T-cell (primary cell): Measurements from ENCODE around the gene CNR1. TPM values are rescaled to one million over a fixed set of nuclear protein-coding genes. Genes with fewer than 3 reads are reported as not detected.

Source experiments
- ATAC-seq, 4 experiments: fragments of 200-7000 bp in 3 of 4; fragments of 150-1000 bp in 1 of 4; cut with Tn5 transposase; replicated peaks in 1 of 4; 1 replicate in 3 of 4; 2 replicates in 1 of 4; pipeline ENCODE4 v1.10.0; 2021; ENCODE audit warnings: moderate library complexity in 3 of 4, mild to moderate bottlenecking in 2 of 4, moderate number of reproducible peaks in 1 of 4
- CTCF ChIA-PET, 2 donors: fragments of 300-600 bp; sonication (Branson Sonifier 250); formaldehyde crosslinking; loops; one replicate each; lab custom pipeline; 2022; ENCODE audit warnings: antibody characterized with exemption in 2 of 2; lab: Charles Lee
- POLR2A ChIA-PET, 2 donors: fragments of 300-600 bp; sonication (Branson Sonifier 250); formaldehyde crosslinking; loops; one replicate each; lab custom pipeline; 2022; ENCODE audit warnings: antibody characterized with exemption in 2 of 2; lab: Charles Lee
- DNase-seq, 35 experiments: peaks; one replicate each; pipeline versions ENCODE4 v3.0.0 to v3.0.0-alpha.2; 2013 to 2023
- H3K27ac ChIP-seq: one replicate; pipeline ENCODE4 v1.5.1; 2013; ENCODE audit warnings: low read length
- H3K27me3 ChIP-seq, 2 experiments: replicated peaks in 1 of 2; 1 replicate in 1 of 2; 2 replicates in 1 of 2; pipeline versions ENCODE4 v1.6.1 to v1.7.0; 2013; ENCODE audit warnings: low read length in 1 of 2, mixed read lengths in 1 of 2; ENCODE audit not compliant: control insufficient read depth in 2 of 2, insufficient read depth in 2 of 2; ENCODE audit errors: extremely low read depth in 1 of 2
- H3K36me3 ChIP-seq, 2 donors: 1 replicate in 1 of 2; 2 replicates in 1 of 2; pipeline versions ENCODE4 v1.6.1 to v1.7.0; 2013; ENCODE audit warnings: low read length in 1 of 2; ENCODE audit not compliant: control insufficient read depth in 2 of 2, insufficient read depth in 1 of 2; ENCODE audit errors: extremely low read depth in 1 of 2
- H3K4me1 ChIP-seq, 2 experiments: 1 replicate in 1 of 2; 2 replicates in 1 of 2; pipeline versions ENCODE4 v1.6.1 to v1.7.0; 2013; ENCODE audit warnings: low read length in 2 of 2, mixed read lengths in 1 of 2; ENCODE audit not compliant: insufficient read depth in 2 of 2, control insufficient read depth in 1 of 2; ENCODE audit errors: extremely low read depth in 1 of 2
- H3K4me3 ChIP-seq, 2 donors: 1 replicate in 1 of 2; 2 replicates in 1 of 2; pipeline versions ENCODE4 v1.5.1 to v1.7.0; 2013; ENCODE audit warnings: mild to moderate bottlenecking in 2 of 2, low read length in 1 of 2, moderate library complexity in 1 of 2; ENCODE audit not compliant: control insufficient read depth in 1 of 2; ENCODE audit errors: extremely low read depth in 1 of 2
- H3K9me3 ChIP-seq: 2 replicates; pipeline ENCODE4 v1.7.0; 2013
- H3K27ac Mint-ChIP-seq, 2 donors: one replicate each; pipeline ENCODE4 v1.8.0; 2020 to 2021; ENCODE audit warnings: mild to moderate bottlenecking in 2 of 2, mixed read lengths in 2 of 2
- H3K27me3 Mint-ChIP-seq, 2 donors: one replicate each; pipeline ENCODE4 v1.8.0; 2021 to 2022; ENCODE audit warnings: mixed read lengths in 2 of 2
- H3K36me3 Mint-ChIP-seq: one replicate; pipeline ENCODE4 v1.8.0; 2021; ENCODE audit warnings: mixed read lengths
- H3K4me1 Mint-ChIP-seq, 3 donors: one replicate each; pipeline ENCODE4 v1.8.0; 2020 to 2022; ENCODE audit warnings: mixed read lengths in 3 of 3, mild to moderate bottlenecking in 1 of 3
- H3K4me3 Mint-ChIP-seq, 3 donors: one replicate each; pipeline ENCODE4 v1.8.0; 2020 to 2022; ENCODE audit warnings: mild to moderate bottlenecking in 3 of 3, mixed read lengths in 3 of 3, moderate library complexity in 3 of 3
- H3K9me3 Mint-ChIP-seq, 3 donors: one replicate each; pipeline ENCODE4 v1.8.0; 2020 to 2022; ENCODE audit warnings: mixed read lengths in 3 of 3
- WGBS: methylation state at CpG from one replicate; pipeline ENCODE4 v1.1.5; 2013; ENCODE audit warnings: missing lambda C conversion rate; ENCODE audit not compliant: insufficient coverage; 5-methylcytosine and 5-hydroxymethylcytosine counted together
- total RNA-seq, 35 experiments: library from RNA in 6 of 35; stranded (reverse) in 6 of 35; fragments of 120-200 nt in 1 of 35; gene quantifications; one replicate each; pipeline versions ENCODE4 v1.2.1 to v1.2.4 and lab custom pipeline; 2013 to 2026

CNR1 gene
- total RNA-seq, 5 donors from 2014 or later (not counting 1 experiment from before 2014, with no cell fraction given) = 0.47 to 0.89 (median 0.73) TPM; not detected in 2

DNA sequence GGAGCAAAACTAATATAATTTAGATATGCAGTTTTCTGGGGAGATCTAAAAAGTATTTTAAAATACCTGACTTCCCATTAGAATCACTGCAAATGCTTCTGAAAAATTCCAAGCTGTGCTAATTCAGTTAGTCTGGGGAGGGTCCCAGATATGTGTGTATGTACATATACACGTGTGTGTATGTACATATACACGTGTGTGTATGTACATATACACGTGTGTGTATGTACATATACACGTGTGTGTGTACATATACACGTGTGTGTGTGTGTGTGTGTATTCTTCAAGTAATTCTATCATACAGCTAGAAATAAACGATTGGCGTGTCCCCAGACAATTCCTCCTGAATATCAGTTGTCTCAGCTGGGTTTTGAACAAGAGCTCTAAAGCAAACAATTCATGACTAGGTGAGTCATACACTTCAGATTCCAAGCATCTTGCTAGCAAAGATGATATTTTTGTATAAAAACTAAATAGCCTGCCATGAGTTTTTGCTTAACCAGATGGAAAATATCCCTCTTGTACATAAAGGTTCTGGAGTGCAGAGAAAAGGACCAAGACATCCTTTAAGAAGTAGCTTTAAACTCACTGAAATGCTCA is 60.3 kb downstream of the CNR1 start:
- WGBS = no CpG with 5 or more reads among the region's 7 CpGs
- POLR2A ChIA-PET = no interaction called here

More for the DNA sequence above, 60.3 kb downstream of the CNR1 start:
- Histone ChIP-seq H3K4me3 (no peak overlapping the region), H3K36me3 (no peaks in the 10 kb centered on the region), H3K9me3 (no peaks in the 10 kb centered on the region), H3K27me3 (no peaks in the 10 kb centered on the region), H3K4me1 (no peaks in the 10 kb centered on the region), H3K27ac (no peak overlapping the region)
- Mint-ChIP-seq H3K27me3 (peaks cover 5 to 14% of the 10 kb centered on the region in 2 donors), H3K4me3 (no peak overlapping the region), H3K4me1 (no peaks in the 10 kb centered on the region), H3K27ac (no peak overlapping the region), H3K36me3 (no peaks in the 10 kb centered on the region), H3K9me3 (no peaks in the 10 kb centered on the region)
- CTCF ChIA-PET = no interaction called here
- DNase-seq (no peak), ATAC-seq (no peak)

Other genes with a start within 250 kb of the CNR1 start
- gene SPACA1, start 118.5 kb downstream of the CNR1 start, total RNA-seq = not detected